NCI-H187 treated with DMSO at 0.1 percent for 48 hours (cell line): ENCODE data around the gene ETF1.

Source experiments
- DNase-seq: peaks from one replicate; lab custom pipeline; 2025; lab: John Stamatoyannopoulos, UW

ETF1 gene

DNA sequence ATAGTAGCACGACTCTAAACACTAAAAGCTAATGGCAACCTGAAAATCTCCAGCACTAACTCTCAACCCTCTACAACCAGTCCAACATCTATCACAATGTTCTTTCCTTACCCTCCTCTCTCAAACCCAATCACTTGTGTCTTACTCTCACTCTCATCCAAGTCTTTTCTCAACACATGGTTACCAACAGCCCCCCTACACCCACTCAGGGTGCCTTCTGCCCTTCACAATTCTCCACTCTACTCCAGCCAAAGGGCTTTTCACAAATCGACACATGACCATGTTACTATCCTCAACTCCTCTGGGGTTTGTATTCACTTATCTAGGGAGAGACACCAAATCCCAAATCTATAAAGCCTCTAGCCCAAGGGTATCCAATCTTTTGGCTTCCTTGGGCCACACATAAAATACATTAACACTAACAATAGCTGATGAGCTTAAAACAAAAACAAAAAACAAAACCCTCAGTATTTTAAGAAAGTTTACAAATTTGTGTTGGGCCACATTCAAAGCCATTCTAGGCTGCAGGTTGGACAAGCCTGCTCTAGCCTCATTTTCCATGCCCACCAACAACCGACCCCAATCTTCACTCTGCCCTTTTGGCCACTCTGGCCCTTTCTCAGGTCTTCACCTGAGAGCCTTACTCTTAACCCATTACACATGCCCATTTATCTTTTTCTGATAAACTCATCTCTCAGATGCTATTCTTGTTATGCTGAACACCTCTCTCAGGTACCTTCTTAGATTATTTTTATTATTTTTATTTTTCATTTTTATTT is 20.5 kb upstream of the ETF1 start:
- DNase-seq, result no peak

DNA sequence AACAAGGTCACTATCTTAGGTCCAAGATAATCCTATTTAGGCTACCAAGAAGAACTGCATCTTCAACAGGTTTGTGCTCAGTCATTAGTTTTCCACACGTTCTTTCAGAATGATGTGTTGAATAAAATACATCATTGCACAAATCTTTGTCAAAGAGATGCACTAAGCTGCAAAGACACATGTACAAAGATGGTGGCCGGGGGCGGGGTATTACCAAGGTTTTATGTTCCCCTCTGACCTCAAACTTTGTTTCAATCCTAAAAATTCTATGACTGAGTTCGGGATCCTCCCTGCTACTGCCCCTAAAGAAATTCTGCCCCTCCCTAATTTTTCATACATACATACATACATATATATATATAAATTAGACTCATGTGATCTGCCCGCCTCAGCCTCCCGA is 17.9 kb upstream of the ETF1 start:
- DNase-seq, result no peak

DNA sequence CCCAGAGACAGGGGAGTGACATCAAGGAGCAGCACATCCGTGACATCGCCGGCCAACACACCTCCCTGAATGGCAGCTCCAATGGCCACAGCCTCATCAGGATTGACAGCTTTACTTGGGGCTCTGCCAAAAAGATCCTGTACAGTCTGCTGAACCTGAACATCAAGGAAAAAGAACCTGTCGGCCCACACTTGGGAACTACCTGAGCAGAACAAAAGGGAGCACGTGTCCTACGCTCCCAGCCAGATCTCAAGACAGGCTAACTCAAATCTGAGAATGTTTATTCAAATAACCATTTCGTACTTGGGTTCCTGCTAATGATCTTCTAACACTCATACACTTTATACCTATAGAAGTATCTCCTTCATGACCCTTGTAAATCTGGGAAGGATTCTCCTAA is 16.9 kb upstream of the ETF1 start:
- DNase-seq, result no peak

DNA sequence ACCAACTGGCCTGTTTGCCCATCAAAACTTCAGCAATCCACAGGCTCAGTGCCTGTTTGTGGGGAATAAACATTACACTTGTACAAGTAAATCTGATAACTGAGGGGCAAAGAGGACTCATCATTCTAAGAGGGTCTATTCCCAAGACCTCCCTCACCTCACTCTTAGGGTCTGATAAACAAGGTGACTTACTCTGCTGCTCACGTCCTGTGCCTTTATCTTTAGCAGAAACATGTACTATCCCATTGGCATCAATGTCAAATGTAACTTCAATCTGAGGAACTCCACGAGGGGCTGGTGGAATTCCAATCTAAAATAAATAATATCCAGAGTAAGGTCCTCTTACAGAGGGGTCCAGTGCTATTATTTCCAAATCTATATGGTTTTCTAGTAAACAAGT is 14.6 kb upstream of the ETF1 start:
- no peak for DNase-seq

DNA sequence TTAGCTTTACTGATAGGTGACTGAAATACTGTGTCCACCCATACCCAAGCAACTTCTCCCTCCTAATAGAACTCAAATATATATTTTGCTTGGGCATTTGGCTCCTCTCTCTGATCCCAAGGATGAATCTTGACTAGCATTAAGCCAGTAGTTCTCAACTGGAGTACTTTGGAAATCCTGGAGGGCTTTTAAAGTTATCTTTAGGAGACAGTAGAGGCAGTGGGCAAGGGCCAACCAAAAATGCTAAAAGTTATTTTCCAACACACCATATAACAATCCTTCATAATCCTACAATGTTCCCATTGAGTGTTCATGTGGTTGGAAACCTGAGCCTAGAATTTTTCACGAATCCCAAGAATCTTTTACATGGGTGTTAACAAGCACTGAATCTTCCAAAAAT is 11.1 kb upstream of the ETF1 start:
- no peak for DNase-seq

DNA sequence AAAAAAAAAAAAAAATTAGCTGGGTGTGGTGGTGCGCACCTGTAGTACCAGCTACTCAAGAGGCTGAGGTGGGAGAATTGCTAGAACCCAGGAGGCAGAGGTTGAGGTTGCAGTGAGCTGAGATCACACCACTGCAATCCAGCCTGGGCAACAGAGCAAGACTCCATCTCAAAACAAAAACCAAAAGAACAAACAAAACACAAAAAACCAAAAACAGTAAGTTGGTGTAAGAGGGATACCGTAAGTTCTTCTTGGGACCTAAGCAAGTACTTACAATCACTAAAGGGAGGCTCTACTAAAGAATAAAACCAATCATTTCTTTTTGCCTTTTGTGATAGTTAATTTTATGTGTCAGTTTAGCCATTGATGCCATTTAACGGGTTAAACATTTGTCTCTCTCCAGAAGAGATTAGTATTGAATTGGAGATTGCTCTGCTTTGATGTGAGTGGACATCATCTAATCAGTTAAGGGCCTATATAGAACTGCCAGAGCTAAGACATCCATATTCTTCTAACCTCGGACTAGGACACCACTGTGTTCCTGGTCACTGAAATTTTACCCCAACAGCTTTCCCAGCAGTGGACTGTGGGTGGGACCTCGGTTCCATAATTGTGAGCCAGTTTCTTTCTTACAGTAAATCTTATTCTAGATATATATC is 10.5 kb upstream of the ETF1 start:
- DNase-seq, result no peak

DNA sequence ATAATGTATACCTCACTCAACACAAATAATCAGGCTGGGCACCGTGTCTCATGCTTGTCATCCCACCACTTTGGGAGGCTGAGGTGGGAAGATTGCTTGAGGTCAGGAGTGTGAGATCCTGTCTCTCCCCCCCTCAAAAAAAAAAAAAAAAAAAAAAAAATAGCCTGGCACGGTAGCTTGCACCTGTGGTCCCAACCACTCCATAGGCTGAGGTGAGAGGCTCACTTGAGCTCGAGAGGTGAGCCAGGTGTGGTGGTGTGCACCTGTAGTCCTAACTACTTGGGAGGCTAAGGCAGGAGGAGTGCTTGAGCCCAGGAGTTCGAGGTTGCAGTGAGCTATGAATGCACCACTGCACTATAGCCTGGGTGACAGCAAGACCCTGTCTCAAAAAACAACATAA is 9.6 kb upstream of the ETF1 start:
- no peak for DNase-seq

DNA sequence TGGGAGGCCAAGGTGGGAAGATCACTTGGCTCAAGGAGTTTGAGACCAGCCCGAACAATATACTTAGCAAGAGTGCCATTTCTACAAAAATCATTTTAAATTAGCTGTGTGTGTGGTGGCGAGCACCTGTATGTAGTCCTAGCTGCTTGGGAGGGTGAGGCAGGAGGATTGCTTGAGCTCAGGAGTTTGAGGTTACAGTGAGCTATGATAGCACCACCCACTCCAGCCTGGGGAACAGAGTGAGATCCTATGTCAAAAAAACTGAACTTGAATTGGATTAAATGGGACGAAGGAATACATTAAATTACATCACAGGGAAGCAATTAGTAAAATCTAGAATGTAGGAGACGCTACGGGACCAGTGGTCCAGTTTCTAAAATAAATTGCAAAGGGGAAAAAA is 6.4 kb upstream of the ETF1 start:
- DNase-seq, result no peak

DNA sequence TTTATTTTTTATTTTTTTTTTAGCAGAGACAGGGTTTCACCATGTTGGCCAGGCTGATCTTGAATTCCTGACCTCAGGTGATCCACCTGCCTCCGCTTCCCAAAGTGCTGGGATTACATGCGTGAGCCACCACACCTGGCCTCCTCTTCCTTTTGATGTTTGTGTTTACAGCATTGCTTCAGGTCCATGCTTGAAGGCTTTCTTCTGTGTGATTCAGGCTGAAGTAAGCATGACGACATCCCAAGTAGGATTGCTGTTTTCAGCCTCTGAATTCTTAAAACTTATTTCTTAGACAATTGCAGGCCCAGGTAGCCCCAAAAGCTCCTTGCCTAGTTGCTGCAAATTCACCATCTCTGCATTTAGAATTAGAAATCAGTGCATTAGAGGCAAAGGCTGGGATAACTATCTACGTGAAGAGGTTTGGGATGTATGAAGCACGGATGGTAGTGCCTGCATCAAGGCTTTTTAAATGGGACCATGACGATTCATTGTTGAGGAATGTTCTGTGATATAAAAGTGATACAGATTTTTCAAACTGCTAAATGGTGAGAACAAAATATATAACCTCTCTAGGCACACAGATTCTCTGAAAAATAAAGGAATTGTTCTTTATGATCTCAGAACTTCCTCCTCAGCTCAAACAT is 3.0 kb upstream of the ETF1 start:
- no peak for DNase-seq

DNA sequence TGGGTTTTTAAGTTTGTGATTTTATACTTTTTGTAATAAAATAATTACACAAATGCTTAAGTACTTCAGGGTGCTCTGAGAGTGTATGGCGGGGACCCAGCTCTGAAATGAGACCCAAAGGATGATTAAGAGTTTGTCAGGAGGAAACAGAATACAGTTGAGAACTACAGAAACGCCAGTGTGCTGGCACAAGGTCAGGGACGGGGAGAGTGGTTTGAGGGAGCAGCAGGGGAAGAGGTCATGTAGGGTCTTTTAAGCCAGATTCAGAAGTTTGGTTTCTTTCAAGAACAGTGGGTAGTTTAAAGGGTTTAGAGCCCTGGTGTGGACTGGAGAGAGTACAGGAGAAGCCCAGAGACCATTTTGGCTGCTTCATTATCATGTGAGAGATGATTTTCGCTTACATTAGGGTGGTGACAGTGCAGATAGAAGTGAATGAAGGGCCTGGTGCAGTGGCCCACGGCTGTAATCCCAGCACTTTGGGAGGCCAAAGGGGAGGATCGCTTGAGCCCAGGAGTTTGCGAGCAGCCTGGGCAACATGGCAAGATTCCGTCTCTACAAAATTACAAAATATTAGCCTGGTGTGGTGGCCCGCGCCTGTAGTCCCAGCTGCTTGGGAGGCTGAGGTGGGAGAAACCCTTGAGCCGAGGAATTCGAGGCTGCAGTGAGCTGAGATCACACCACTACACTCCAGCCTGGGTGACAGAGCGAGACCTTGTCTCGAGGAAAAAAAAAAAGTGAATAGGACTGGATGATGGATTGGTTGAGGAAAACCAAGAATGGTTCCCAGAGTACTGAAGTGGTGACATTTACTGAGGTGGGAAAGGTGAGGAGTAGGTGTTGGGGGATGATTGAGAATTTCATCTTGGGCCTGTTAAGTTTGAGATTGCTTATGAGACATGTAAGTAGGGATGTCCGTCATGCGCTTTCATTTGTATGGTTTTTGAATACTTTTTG is 1.4 kb upstream of the ETF1 start:
- DNase-seq, result no peak

DNA sequence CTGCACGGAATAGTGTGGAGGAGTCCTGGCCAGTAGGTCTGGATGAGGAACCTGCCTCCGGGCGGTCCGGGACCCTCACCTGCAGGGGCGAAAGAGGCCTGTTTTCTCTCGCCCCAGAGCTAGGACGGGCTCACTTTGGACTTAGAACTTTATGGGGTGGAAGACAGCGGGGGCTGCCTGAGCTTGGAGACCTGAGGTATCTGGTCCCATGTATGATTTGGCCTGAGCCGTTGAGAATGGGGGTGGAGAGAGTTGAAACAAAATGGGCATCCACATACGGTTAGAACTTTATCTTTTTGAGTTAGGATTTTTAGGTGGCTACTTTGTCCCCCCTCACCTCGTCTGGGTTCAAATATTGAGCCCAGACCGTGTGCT is 681 bp upstream of the ETF1 start:
- no peak for DNase-seq

DNA sequence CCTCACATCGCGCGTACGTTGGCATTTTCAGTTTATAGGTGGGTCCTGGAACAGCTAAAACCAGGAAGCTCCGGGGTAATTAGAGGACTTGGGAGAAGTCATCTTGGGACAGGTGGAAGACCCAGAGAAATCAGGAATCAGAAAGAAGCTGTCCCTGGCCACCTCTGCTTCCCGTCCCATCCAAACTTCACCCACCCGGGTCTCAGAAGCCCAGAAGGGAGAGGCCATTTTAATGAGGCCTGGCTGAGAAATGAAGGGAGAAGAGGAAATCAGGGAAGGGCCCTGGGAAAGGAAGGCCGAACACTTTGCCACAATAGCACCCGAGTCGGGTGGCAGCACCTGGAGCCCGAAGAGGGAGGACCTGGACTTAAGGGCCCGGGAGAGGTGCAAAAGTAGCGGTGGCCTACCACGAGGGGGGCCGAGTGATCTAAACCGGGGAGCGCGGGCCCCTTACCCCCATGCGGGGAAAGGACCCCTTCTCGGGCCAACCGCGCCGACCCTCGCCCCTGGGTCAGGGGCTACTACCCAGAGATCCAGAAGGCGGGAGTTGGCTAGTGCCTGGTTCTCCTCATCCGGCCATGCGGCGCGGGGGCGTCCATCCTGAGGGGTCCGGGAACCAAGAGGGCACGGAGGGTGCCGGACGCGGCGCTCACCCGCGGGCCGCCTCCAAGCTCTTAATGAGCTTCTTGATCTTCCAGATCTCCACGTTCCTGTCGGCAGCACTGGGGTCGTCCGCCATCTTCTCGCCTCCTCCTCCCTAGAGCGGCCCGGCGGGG is 668 bp downstream of the ETF1 start:
- DNase-seq, result no peak

DNA sequence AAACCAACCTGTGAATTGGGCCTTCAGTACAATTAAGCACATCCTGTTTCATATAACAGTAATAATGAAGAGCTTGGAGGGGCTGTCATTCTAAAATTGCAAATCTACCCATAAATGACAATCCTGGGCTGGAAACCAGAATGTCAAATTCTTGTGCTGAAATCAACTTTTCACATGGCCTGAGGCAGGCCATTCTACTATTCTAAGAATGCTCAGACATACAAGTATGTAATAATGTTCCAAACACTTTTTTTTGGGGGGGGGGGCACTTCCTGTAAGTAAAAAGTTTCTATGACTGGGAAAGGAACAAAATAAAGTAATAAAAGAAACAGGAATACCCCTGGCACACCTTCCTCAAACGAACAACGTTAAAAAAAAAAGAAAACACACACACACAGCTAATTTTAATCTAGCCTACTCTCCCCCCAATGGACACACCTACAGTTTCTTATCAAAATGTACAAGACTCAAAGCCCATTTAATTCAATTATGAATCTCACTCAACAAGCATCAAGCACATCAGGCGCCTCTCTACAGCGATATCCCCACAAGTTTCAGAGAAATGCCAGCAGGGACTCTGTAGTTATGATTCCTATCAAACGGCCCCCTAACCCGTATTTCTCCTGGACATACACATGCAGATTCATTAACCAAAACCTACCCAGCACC is 1.4 kb downstream of the ETF1 start:
- DNase-seq, result no peak

DNA sequence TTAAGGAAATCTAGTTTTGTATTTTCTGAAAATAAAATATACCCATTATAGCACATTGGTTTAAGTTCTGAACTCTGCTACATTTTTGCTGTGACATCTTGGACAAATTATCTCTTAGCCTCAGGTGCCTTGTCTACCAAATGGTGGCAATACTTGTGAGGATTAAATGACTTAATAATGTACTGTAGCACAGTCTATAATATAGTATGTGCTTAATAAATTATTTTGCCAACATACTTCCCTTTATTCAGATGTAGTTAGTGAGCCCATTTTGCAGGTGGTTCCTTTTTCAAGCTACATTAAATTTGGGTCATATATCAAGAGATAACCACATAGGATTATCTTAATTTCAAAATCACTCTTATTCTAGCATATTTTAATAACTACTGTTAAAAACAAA is 3.2 kb downstream of the ETF1 start:
- DNase-seq, result no peak

DNA sequence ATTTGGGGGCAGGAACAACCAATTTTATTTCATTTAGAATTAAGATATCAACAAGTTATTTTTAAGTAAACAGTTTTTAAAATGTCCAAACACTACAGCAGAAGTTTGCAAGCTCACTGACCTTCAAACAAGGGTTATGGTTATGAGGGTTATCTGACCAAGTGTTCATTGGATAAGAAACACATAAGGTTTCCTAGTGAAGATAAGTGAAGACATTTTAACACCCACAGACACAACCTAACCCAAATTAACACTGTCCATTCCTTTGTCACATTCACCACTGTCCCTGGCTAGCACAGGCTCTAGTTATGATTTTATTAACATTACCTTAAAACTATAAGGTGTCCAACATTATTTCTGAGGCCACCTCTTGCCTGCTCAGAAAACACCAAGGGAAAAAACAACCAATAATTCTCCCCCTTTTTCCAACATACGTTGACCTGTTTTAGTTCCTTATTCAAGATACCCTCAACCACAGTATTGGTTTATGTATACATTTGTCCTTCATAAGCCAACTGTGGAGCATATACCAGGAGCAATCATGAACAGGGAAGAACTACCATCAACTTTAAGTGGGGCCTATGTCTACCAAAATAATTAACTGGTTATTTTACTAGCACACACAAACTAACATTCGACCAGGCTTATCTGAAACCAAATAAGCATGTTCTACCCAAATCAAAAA is 4.0 kb downstream of the ETF1 start:
- DNase-seq, result no peak

DNA sequence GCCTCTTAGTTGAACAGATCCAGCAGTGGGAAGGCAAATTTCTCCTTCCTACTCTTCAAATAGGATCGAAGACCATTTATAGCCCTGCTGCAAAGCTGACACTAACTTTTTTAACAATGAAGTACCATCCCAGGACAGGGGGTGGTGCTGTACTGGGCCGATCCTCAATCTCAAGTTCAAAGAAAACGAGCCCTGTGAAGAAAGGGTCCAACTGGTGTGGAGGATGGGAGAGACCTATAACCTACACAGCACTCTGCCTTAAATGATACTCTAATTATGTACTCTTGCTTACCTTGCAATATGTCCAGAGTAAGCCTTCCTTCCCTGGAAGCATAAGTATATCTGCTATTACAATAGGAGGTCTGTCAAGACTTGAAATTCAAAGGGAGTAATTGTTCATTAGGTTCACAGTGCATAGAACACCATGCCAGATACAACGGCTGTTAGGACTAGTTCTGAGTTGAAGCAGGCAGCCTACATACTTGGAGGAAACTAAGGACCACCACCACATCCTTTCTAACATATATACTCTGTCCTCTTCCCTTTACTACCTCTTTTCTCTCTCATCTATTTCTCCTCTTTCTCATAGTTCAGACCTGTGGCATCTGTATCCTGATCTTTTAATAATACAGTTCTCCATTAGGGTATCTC is 6.2 kb downstream of the ETF1 start:
- DNase-seq, result no peak

DNA sequence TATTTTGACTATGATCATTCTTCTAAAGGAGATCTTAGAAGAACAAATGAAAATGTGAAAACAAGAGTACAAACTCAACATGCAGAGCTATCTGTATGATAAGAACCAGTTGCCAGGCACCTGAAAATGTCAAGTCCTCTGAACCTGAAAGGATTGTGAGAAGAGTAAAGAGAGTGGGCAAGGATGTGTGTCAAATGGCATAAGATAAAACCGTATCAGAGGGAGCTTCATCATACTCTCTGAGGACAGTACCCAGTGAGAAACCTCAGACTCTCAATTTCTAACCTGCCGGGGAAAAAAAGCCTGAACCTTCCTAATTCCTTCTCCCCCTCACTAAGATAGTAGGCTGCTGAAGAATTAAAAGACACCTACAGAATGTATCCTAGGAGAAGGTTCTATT is 6.8 kb downstream of the ETF1 start:
- no peak for DNase-seq

DNA sequence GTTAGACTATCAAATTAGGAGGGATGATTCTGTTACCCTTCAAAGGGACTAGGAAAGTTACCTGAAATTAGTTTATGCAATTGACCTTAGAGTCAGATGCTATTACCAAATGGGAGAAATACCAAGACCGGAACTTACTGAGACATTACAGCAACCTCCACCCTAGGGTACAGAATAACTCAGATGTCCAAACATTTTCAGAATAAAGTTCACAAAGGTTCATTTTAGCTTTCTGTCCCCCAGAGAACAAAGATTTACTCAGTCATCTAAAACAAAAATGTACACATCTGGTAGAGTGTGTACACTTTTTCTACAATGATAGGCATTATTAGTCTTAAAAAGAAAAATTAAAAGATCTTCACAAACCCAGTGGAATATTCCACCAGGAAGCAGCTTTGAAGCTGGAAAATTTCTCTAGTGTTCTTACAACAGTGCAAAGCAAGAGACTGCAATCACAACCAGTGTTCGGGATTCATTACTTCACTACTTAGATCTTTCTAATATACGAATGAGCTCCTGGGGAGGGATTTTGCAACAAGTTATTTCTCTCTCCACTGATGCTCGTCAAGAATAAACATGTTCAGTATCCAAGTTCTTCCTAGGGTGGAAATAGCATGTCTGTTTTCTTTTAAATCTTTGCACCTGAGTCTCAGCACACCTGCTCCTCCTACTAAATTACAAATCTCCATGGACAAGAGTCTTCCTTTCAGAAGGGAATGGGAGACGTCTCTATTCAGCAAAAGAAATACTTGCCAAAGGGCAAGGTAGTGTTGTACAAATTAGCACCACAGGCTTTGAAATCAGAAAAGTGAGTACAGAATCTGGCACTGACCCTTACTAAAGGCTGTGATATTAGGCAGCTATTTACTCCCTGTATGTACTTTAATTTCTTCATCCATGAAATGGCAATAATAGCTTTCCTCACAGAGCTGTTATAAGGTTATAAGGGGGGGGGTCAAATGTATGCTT is 8.8 kb downstream of the ETF1 start:
- DNase-seq, result no peak

DNA sequence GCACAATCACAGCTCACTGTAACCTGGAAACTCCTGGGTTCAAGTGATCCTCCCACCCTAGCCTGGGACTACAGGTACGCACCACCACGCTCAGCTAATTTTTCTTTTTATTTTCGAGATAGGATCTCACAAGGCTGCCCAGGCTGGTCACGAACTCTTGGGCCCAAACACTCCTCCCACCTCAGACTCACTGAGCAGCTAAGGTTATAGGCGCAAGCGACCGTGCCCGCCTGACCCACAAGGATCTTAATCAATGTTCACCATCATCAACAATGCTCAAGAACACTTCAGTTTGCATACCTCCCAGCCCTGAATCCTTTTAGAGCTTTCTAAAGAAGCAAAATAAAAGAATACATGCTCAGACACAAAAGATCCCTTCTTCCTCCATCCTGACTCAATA is 13.2 kb downstream of the ETF1 start:
- no peak for DNase-seq
